GM20431 (cell line): ENCODE data around the gene SEMA4D.

ENCODE experiments used
- in situ Hi-C: fragments of 300-500 bp; cut with MseI, MboI; formaldehyde crosslinking; loops from one replicate; pipeline ENCODE4 v1.15.0; 2020; ENCODE audit warnings: low sequenced_read_pairs; ENCODE audit not compliant: unreplicated experiment

SEMA4D gene

DNA sequence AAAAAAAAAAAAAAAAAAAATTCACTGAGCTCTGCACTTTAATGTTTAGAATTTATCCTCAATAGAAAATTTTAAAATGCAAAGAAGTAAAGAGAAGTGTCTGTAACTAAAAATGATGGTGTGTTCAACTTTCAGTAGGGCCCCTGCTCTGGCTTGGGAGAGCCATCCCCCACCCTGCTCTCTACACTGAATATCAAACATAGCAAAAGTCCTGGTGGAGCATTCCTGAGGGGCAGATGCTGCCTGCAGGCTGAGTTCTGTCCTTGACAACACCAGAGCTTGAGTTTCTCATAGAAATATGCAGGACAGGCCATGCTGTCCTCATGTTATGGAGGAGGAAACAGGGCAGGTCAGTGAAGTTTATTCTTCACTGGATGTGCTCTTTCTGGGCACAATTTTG lies 7.1 kb upstream of the SEMA4D start:
- in situ Hi-C loops, result no loop called here

GRCh38 chr9:89502671-89503070 lies 4.8 kb upstream of the SEMA4D start:
- in situ Hi-C loops, result no loop called here

DNA sequence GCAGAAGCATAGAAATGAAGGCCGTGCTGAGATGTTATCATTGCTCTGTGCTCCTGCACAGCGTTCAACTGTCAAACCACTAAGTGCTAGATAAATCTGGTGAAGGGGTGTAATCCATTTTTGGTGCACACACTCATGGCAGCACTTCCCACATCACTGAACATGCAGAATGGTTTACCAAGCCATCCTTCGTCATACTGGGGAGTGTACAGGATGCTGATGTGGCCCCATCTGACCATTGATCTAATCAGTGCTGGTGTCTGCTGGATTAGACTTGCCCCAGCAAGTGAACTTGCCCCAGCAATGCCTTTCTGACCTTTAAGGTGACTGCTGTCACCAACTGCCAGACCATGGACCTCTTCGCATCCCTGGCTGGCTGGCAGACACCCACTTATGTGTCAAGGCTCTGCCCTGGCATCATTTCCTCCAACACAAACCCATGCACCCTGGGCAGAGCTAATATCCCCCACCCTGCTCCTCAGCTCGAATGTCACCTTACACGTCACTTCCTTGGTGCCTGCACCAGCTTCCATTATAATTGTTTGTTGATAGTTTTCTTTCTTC lies 4.2 kb upstream of the SEMA4D start:
- in situ Hi-C loops, result no loop called here

DNA sequence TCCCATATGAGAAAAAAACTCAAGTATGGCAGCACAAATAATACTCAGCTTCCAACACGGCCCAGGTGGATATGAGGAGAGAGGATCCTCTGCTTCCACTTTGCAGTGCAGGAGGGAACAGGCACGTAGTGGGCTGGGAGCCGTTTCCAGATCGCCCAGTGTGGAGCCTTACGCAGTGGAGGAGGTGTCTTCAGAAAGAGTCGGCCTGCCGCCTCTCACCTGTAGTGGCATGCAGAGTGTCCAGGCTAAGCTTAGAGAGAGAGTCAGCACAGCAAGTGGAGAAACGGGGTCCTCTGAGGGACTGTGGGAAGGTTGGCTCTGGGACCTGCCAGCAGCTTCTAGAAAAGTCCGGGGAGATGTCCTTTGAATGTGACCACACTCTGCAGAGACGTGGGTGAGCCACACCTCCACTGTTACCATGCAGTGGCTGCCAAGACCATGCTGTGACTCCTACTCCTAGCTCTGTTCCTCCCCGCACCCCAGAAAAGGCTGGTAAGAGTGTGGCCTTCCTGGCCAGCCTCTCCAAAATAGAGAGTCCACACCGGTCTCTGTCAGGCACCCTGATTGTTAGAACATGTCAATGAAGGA lies 3.5 kb upstream of the SEMA4D start:
- in situ Hi-C loops, result no loop called here

DNA sequence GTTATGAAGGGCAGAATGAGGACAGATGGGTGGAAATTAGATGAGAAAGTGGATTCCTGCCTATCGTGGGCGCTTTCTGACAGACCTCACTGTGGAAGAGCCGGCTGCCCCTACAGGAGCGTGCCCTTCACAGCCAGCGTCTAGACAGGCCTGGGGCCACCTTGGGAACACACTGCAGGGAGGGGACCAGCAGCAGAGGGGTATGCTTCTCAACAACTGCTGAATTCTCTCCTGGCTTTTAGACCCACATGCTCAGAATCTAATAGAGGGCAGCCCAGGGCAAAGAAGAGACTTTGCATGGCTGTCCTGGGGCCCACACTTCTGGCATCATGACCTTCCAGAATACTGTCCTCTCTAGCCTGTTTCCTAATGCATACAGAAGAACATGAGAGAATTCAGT lies 2.1 kb upstream of the SEMA4D start:
- in situ Hi-C loops, result no loop called here

DNA sequence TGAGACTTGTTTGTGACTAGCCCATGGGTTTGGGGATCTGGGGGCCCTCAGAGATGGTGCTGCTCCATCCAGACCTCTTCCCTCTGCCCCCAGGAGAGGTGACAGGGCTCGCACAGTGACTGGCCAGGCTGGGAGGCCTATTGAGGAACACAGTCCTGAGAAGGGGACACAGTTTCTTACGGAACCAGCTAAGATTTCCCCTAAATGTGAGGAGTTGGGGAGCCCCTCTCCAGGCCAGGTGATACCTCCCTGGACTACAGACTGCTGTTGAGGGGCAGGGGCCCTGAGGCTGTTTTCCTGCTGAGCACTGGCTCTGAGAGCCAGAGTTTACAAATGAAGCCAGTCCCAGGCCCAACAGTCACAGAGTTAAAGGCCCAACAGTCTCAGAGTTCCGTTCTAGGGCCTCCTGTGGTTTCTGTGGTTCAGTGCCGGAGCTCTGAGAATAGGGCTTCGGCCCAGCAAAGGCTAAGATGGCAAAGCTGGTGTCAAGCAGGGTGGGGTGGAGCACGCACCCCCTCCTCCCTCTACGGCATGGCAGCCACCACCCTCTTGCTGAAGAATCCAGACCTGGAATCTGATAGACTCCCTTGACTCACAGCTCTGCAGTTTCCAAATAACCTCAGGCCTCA lies 1.1 kb upstream of the SEMA4D start:
- in situ Hi-C loops, result no loop called here

GRCh38 chr9:89497257-89497963 lies 503 bp downstream of the SEMA4D start:
- in situ Hi-C loops, result no loop called here

- in situ Hi-C loops, result no loop called here
Measured at GRCh38 chr9:89496645-89497256, 1.2 kb downstream of the SEMA4D start.

- in situ Hi-C loops, result no loop called here
Measured at GRCh38 chr9:89495824-89496560, 1.9 kb downstream of the SEMA4D start.

DNA sequence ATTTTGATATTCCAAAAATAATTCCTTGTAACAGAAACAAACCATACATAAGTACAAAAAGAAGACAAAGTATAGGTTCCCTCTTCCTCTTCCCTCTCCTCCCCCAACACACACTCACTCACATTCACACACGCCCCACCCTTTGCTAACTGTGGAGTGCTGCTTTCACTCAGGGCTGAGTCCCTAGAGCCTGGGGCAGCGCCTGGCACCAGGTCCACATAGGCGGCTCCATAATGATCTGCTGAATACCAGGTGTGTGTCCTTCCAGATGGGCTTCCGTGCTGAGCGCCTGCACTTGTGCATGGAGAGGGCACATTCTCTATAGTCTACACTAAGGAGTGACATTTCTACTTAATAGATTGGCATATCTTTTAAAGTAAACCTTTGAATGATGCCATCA lies 3.7 kb downstream of the SEMA4D start:
- in situ Hi-C loops, result no loop called here

DNA sequence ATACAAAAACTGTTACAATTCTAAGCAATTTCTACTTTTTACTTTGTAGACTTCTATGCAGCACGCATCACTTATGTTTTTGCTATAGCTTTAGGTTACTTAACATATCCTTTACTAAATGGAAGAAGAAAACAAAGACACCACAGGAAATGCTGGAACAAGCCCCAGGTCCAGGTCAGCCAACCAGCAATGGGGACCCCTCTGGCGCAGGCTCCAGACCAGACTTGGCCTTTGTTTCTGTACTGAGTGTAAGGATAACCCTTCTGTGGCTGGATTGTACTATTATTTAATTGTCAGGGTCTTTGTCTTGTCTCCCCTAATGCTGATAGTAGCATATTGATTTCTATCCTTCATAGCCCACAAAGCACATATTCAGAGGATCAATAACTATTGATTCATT lies 4.2 kb downstream of the SEMA4D start:
- in situ Hi-C loops, result no loop called here

- in situ Hi-C loops, result no loop called here
Measured at GRCh38 chr9:89493181-89493580, 4.7 kb downstream of the SEMA4D start.

- in situ Hi-C loops, result no loop called here
Measured at GRCh38 chr9:89492586-89492985, 5.3 kb downstream of the SEMA4D start.

- in situ Hi-C loops, result no loop called here
Measured at GRCh38 chr9:89491694-89492093, 6.2 kb downstream of the SEMA4D start.

GRCh38 chr9:89489548-89490530 lies 8.1 kb downstream of the SEMA4D start:
- in situ Hi-C loops, result no loop called here

DNA sequence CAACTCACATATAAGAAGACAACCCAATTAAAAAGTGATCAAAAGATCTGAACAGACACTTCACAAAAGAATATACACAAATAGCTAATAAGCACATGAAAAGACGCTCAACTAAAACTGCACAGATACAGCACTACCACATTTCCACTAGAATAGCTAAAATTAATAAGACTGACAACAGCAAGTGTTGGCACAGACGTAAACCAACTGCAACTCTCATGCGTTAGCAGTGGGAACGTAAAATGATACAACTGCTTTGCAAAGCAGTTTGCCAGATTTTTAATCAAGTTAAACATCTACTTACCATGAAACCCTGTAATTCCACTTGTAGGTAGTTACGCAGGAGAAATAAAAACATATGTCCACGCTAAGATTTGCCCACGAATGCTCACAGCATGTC lies 9.0 kb downstream of the SEMA4D start:
- in situ Hi-C loops, result no loop called here

GRCh38 chr9:89488131-89488530 lies 9.8 kb downstream of the SEMA4D start:
- in situ Hi-C loops, result no loop called here

- in situ Hi-C loops, result no loop called here
Measured at GRCh38 chr9:89486681-89487080, 11.2 kb downstream of the SEMA4D start.
